Sigmoid colon (tissue), 4 donors: ENCODE measurements around the gene RSPO3.

ENCODE experiments used
- CTCF ChIP-seq, 4 experiments: fragments of 450-650 bp in 3 of 4; fragments of 200-600 bp in 1 of 4; IDR thresholded peaks; one replicate each; pipeline ENCODE4 v1.5.1; 2016 to 2019; ENCODE audit warnings: antibody characterized with exemption in 4 of 4, mild to moderate bottlenecking in 3 of 4, moderate library complexity in 2 of 4
- EP300 ChIP-seq, 4 donors: sonication (generic); formaldehyde crosslinking; IDR thresholded peaks; one replicate each; pipeline ENCODE4 v1.6.1; 2017; ENCODE audit warnings: antibody characterized with exemption in 4 of 4
- POLR2A ChIP-seq, 2 donors: fragments of 450-650 bp; IDR thresholded peaks; one replicate each; pipeline ENCODE4 v1.6.1; 2016; ENCODE audit warnings: antibody characterized with exemption in 2 of 2, mild to moderate bottlenecking in 2 of 2, moderate library complexity in 2 of 2

- TF ChIP-seq CTCF (IDR thresholded peaks at IDR 0.05), result no peak
- TF ChIP-seq EP300 (IDR thresholded peaks at IDR 0.05), result no peak
- no peak for TF ChIP-seq POLR2A (IDR thresholded peaks at IDR 0.05)
These were observed 67.0 kb downstream of the RSPO3 start for GRCh38 chr6:127185437-127185995.
